ENCODE data around the gene NPDC1.

The NPDC1 gene
- total RNA-seq: 11.4 to 79.0 (median 34.9) reads per million in 3 donors

DNA sequence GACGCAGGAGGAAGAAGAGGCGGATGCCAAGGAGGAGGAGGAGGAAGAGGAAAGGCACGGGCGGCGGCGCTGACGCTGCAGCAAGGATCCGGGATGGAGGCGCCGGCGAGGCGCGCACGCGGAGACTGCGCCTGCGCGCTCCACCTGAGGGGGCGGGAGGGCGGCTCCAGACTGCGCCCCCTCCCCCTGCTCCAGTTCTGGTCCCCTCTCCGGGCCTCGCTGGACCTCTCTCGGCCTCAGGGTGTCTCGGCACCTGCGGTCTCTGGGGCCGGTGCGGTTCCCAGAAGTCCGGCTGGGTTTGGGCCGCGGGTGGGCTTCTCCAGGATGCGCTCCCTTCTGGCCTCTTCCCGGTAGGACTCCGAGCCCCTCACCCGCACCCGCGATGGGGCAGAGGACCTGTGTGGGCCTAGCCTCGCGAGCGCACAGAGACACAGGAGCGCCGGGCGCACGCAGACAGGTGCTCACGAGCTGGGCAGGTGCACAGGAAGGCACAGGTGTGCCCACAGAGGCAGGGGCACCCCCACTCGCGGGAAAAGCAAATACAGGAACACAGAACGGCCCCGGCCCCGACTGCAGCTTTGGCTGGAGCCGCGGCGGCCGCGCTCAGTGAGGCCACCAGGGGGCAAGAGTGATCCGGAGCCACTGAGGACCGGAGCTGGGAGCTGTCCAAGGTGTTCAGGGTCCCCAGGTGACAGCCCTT is at the start of gene NPDC1:
Gene NPDC1 (minus strand): TSS at position 90 of the 700 bp plus-strand sequence. CDS start 188 bp downstream, outside the sequence.
- no peaks in the 10 kb centered on the region for H3K36me3 ChIP-seq (ENCODE audit: control insufficient read depth, insufficient read depth, low read length)
- H3K27me3 ChIP-seq (replicated peaks; ENCODE audit: control insufficient read depth, insufficient read depth, low read length, poor library complexity, severe bottlenecking): peaks cover 46% of the 10 kb centered on the region
- peak within 1 kb of the TSS; percentile 61 for H3K4me3 ChIP-seq (ENCODE audit: insufficient read depth, low read depth, low read length, poor library complexity, severe bottlenecking)
- DNase-seq: peak; percentile 54 to 66 (median 64)
- H3K27ac ChIP-seq (ENCODE audit: insufficient read depth, low read length, poor library complexity, severe bottlenecking): no peak within 1 kb of the TSS
- no peaks in the 10 kb centered on the region for H3K9me3 ChIP-seq (ENCODE audit: control insufficient read depth, low read length)
- peaks cover 23% of the 10 kb centered on the region for H3K4me1 ChIP-seq (ENCODE audit: control insufficient read depth, insufficient read depth, low read length, poor library complexity, severe bottlenecking)

DNA sequence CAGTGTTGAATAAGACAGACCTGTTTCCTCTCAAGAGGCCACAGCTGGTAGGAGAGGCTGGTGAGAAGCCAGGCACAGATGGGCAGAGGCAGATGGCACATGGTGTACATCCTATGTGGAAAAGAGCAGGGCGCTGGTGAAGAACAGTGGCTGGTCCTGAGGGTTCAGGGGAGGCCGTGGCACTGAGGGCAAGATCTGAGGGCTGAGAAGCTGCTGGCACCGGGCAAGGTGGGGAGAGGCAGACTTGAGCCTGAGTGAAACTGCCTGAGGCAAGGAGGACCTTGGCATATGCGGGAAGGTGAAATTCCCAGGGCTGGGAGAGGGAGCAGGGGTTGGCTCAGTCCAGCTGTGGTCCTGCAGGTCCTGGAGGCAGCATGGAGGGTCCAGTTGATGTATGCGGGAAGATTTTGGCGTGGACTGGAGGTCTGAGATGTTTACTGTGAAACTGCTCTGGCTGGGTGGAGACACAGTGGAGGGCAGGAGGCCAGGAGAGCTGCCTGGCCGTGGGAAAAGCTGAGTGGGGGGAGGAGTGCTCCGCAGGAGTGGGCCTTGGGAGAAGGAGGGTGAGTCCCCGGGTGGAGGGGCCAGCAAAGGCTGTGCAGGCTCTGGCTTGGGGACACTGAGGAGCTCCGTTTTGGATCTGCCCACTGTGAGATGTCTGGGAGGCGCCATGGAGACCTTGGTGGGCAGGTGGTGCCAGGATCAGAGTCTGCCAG is 43.4 kb upstream of the NPDC1 start:
- DNase-seq: no peak
- H3K4me3 ChIP-seq (ENCODE audit: insufficient read depth, low read depth, low read length, poor library complexity, severe bottlenecking): no peak overlapping the region
- H3K9me3 ChIP-seq (ENCODE audit: control insufficient read depth, low read length): no peaks in the 10 kb centered on the region
- no peak overlapping the region for H3K27ac ChIP-seq (ENCODE audit: insufficient read depth, low read length, poor library complexity, severe bottlenecking)
- peaks cover 19% of the 10 kb centered on the region for H3K4me1 ChIP-seq (ENCODE audit: control insufficient read depth, insufficient read depth, low read length, poor library complexity, severe bottlenecking)
- H3K36me3 ChIP-seq (ENCODE audit: control insufficient read depth, insufficient read depth, low read length): peaks cover 13% of the 10 kb centered on the region
- no peaks in the 10 kb centered on the region for H3K27me3 ChIP-seq (replicated peaks; ENCODE audit: control insufficient read depth, insufficient read depth, low read length, poor library complexity, severe bottlenecking)

GRCh38 chr9:137088121-137088520 is 42.1 kb upstream of the NPDC1 start:
- Histone ChIP-seq H3K27ac (ENCODE audit: insufficient read depth, low read length, poor library complexity, severe bottlenecking) (no peak overlapping the region), H3K4me3 (ENCODE audit: insufficient read depth, low read depth, low read length, poor library complexity, severe bottlenecking) (no peak overlapping the region), H3K9me3 (ENCODE audit: control insufficient read depth, low read length) (no peaks in the 10 kb centered on the region), H3K36me3 (ENCODE audit: control insufficient read depth, insufficient read depth, low read length) (peaks cover 13% of the 10 kb centered on the region), H3K27me3 (replicated peaks; ENCODE audit: control insufficient read depth, insufficient read depth, low read length, poor library complexity, severe bottlenecking) (no peaks in the 10 kb centered on the region), H3K4me1 (ENCODE audit: control insufficient read depth, insufficient read depth, low read length, poor library complexity, severe bottlenecking) (peaks cover 19% of the 10 kb centered on the region)
- no peak for DNase-seq

DNA sequence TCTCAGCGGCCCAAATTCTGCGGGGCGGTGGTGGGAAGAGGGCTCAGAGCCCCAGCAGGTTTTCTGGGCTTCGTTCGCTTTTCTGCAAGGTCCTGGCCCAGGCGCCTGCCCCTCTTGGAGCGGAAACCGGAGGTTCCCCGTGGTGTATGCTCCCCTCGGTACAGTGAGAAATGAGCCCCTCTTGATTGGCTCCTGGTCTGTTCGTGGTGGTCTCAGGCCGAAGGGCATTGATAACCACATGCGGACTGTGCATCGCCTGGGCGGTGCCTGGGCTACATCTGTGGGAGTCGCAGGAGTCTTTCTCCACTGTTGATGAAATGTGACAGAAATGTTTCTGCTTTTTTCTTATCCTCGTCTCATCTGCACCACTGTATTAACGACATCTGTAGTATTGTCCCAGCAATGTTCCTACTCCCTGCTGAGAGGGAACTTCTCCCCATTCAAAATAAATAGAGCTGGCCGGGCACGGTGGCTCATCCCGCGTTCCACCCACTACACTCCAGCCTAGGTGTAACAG is 41.5 kb upstream of the NPDC1 start:
- Histone ChIP-seq H3K4me1 (ENCODE audit: control insufficient read depth, insufficient read depth, low read length, poor library complexity, severe bottlenecking) (peaks cover 19% of the 10 kb centered on the region), H3K4me3 (ENCODE audit: insufficient read depth, low read depth, low read length, poor library complexity, severe bottlenecking) (peak overlapping the region; percentile 77), H3K27ac (ENCODE audit: insufficient read depth, low read length, poor library complexity, severe bottlenecking) (peak overlapping the region; percentile 92), H3K36me3 (ENCODE audit: control insufficient read depth, insufficient read depth, low read length) (peaks cover 14% of the 10 kb centered on the region), H3K9me3 (ENCODE audit: control insufficient read depth, low read length) (no peaks in the 10 kb centered on the region), H3K27me3 (replicated peaks; ENCODE audit: control insufficient read depth, insufficient read depth, low read length, poor library complexity, severe bottlenecking) (no peaks in the 10 kb centered on the region)
- DNase-seq: no peak

DNA sequence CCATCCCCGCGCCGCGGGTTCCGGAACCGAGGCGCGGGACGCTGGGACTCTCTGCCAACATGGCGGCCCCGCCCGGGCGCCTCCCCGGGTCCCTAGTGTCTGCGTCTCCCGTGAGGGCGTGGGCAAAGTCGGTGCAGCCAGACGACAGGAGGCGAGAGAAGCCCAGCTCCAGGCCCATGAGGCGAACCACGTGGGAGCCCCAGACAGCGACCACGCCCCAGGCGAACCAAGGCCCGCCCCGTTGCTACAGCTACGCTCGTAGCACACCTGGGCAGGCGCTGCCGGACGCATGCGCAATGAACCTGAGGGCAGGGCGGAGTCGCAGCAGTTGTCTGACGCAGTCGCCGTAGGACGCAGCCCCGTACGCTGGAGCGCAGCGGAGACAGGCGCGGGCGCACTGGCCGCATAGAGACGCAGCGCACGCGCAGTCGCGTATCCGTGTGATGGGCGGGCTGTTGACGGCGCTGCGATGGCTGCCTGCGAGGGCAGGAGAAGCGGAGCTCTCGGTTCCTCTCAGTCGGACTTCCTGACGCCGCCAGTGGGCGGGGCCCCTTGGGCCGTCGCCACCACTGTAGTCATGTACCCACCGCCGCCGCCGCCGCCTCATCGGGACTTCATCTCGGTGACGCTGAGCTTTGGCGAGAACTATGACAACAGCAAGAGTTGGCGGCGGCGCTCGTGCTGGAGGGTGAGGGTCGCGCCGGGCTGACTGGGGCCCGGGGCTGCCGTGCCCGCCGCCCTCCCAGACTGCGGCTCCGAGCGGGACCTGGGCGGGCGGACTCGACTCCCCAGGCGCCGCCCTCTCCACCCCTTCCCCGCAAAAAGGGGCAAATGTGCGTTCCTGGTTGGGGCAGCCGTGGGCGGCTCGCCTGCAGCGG is 40.8 kb upstream of the NPDC1 start, which contains the start of gene MAN1B1:
Gene MAN1B1 (plus strand): TSS at position 455 of the 878 bp plus-strand sequence. CDS start 15 bp downstream, at position 470.
- no peaks in the 10 kb centered on the region for H3K27me3 ChIP-seq (replicated peaks; ENCODE audit: control insufficient read depth, insufficient read depth, low read length, poor library complexity, severe bottlenecking)
- H3K36me3 ChIP-seq (ENCODE audit: control insufficient read depth, insufficient read depth, low read length): peaks cover 13% of the 10 kb centered on the region
- no peaks in the 10 kb centered on the region for H3K9me3 ChIP-seq (ENCODE audit: control insufficient read depth, low read length)
- peak; percentile 99 to 100 (median 99) for DNase-seq
- peak within 1 kb of the TSS; percentile 77 for H3K4me3 ChIP-seq (ENCODE audit: insufficient read depth, low read depth, low read length, poor library complexity, severe bottlenecking)
- peaks cover 19% of the 10 kb centered on the region for H3K4me1 ChIP-seq (ENCODE audit: control insufficient read depth, insufficient read depth, low read length, poor library complexity, severe bottlenecking)
- H3K27ac ChIP-seq (ENCODE audit: insufficient read depth, low read length, poor library complexity, severe bottlenecking): peak within 1 kb of the TSS; percentile 93

- DNase-seq: peak in 1 of 3 donors; percentile 16
- peaks cover 19% of the 10 kb centered on the region for H3K4me1 ChIP-seq (ENCODE audit: control insufficient read depth, insufficient read depth, low read length, poor library complexity, severe bottlenecking)
- peak overlapping the region; percentile 93 for H3K27ac ChIP-seq (ENCODE audit: insufficient read depth, low read length, poor library complexity, severe bottlenecking)
- peaks cover 11% of the 10 kb centered on the region for H3K36me3 ChIP-seq (ENCODE audit: control insufficient read depth, insufficient read depth, low read length)
- no peaks in the 10 kb centered on the region for H3K9me3 ChIP-seq (ENCODE audit: control insufficient read depth, low read length)
- H3K4me3 ChIP-seq (ENCODE audit: insufficient read depth, low read depth, low read length, poor library complexity, severe bottlenecking): peak overlapping the region; percentile 63
- no peaks in the 10 kb centered on the region for H3K27me3 ChIP-seq (replicated peaks; ENCODE audit: control insufficient read depth, insufficient read depth, low read length, poor library complexity, severe bottlenecking)
These were observed 40.0 kb upstream of the NPDC1 start for GRCh38 chr9:137085920-137086530.

DNA sequence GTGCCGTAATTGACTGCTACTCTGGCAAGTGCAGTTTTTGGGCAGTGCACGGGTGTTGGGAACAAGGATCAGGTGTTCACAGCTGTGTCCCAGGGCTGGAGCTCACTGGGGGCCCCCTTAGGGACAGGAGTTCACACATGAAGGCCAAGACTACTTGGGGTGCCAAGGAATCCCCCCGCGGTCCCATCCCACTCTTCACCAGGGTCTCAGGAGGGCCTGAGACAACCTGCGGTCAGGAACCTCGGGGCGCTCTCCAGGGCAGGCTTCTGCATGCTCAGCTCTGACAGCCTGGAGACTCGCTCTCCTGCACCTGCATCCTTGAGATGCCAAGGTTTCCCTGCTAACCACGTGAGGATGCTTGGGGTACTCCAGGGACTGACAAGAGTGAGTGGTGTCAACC is 38.5 kb upstream of the NPDC1 start:
- no peaks in the 10 kb centered on the region for H3K27me3 ChIP-seq (replicated peaks; ENCODE audit: control insufficient read depth, insufficient read depth, low read length, poor library complexity, severe bottlenecking)
- H3K4me1 ChIP-seq (ENCODE audit: control insufficient read depth, insufficient read depth, low read length, poor library complexity, severe bottlenecking): peaks cover 19% of the 10 kb centered on the region
- peaks cover 11% of the 10 kb centered on the region for H3K36me3 ChIP-seq (ENCODE audit: control insufficient read depth, insufficient read depth, low read length)
- no peak for DNase-seq
- no peak overlapping the region for H3K27ac ChIP-seq (ENCODE audit: insufficient read depth, low read length, poor library complexity, severe bottlenecking)
- H3K4me3 ChIP-seq (ENCODE audit: insufficient read depth, low read depth, low read length, poor library complexity, severe bottlenecking): no peak overlapping the region
- H3K9me3 ChIP-seq (ENCODE audit: control insufficient read depth, low read length): no peaks in the 10 kb centered on the region

DNA sequence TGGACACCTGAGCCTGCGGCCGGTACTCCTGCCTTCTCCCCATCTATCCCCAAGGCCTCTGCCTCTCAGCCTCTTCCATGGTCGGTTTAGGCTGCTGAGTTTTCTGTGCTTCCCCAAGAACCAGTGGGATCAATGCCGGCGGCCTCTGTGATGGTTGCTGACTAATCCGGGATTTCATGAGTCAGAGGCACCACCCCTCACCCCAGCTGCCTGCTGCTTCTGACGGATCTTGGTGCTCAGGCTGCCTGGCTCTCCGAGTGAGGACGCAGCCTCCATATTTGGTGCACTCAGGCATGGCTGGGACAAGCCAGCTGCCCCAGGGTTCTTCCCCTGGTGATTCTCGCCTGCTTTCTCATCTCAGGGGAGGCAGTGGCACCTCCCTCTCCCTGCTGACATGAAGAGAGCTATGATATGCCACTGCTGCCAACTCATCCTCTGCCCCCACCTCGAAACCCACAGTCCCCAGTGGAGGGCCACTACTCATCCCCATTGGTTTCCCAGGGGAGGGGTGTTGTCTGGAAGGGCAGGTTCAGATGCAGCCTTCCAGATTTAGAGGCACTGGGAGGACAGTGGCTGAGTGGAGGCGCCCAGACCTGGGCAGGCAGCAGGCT is 37.5 kb upstream of the NPDC1 start:
- no peak for DNase-seq
- Histone ChIP-seq H3K27ac (ENCODE audit: insufficient read depth, low read length, poor library complexity, severe bottlenecking) (no peak overlapping the region), H3K27me3 (replicated peaks; ENCODE audit: control insufficient read depth, insufficient read depth, low read length, poor library complexity, severe bottlenecking) (no peaks in the 10 kb centered on the region), H3K4me1 (ENCODE audit: control insufficient read depth, insufficient read depth, low read length, poor library complexity, severe bottlenecking) (peaks cover 19% of the 10 kb centered on the region), H3K36me3 (ENCODE audit: control insufficient read depth, insufficient read depth, low read length) (peaks cover 7% of the 10 kb centered on the region), H3K9me3 (ENCODE audit: control insufficient read depth, low read length) (no peaks in the 10 kb centered on the region), H3K4me3 (ENCODE audit: insufficient read depth, low read depth, low read length, poor library complexity, severe bottlenecking) (no peak overlapping the region)

DNA sequence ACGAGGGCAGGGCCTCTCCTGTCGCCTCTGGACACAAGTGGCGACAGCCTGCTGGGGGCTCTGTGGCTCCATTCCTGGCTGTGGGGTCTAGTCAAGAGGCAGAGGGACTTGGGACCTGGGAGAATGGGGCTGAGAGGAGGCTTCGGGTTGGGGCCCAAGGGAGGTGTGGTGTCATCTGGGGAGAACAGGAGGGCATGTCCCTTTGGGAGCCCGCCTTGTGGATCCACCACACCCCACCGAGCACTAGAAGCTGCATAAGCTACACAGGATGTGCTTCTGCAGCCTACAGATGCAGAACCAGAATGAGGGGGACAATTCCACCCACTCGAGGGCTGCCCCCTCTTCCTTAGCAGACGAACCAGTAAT is 36.9 kb upstream of the NPDC1 start:
- peaks cover 25% of the 10 kb centered on the region for H3K4me1 ChIP-seq (ENCODE audit: control insufficient read depth, insufficient read depth, low read length, poor library complexity, severe bottlenecking)
- DNase-seq: no peak
- peaks cover 7% of the 10 kb centered on the region for H3K36me3 ChIP-seq (ENCODE audit: control insufficient read depth, insufficient read depth, low read length)
- no peak overlapping the region for H3K27ac ChIP-seq (ENCODE audit: insufficient read depth, low read length, poor library complexity, severe bottlenecking)
- H3K4me3 ChIP-seq (ENCODE audit: insufficient read depth, low read depth, low read length, poor library complexity, severe bottlenecking): no peak overlapping the region
- no peaks in the 10 kb centered on the region for H3K27me3 ChIP-seq (replicated peaks; ENCODE audit: control insufficient read depth, insufficient read depth, low read length, poor library complexity, severe bottlenecking)
- H3K9me3 ChIP-seq (ENCODE audit: control insufficient read depth, low read length): no peaks in the 10 kb centered on the region

Data from effector memory CD4-positive, alpha-beta T cell (primary cell).